HepG2 (cell line): Measurements from ENCODE around the gene FNDC3B. TPM values are rescaled to one million over a fixed set of nuclear protein-coding genes. Genes with fewer than 3 reads are reported as not detected.

Source experiments
- ELF1 ChIP-seq: sonication (generic); formaldehyde crosslinking; IDR thresholded peaks from 2 replicates; pipeline ENCODE4 v1.4.0; 2020; ENCODE audit warnings: missing genetic modification reagents
- FOXC1 ChIP-seq: sonication (generic); formaldehyde crosslinking; IDR thresholded peaks from 2 replicates; pipeline ENCODE4 v1.8.0; 2022; ENCODE audit warnings: mild to moderate bottlenecking, missing genetic modification reagents, borderline replicate concordance
- ISX ChIP-seq: sonication (generic); formaldehyde crosslinking; conservative IDR thresholded peaks from 2 replicates; pipeline ENCODE4 v1.5.0; 2020; ENCODE audit warnings: missing genetic modification reagents
- SALL1 ChIP-seq: sonication (generic); formaldehyde crosslinking; IDR thresholded peaks from 2 replicates; pipeline ENCODE4 v1.8.0; 2022; ENCODE audit warnings: mild to moderate bottlenecking, missing genetic modification reagents
- ZBTB7A ChIP-seq: sonication (generic); formaldehyde crosslinking; IDR thresholded peaks from 2 replicates; pipeline ENCODE4 v1.8.0; 2022; ENCODE audit warnings: mild to moderate bottlenecking, missing genetic modification reagents
- ZNF3 ChIP-seq: IDR thresholded peaks from 2 replicates; pipeline ENCODE4 v1.7.0; 2017; ENCODE audit warnings: inconsistent platforms
- ZNF501 ChIP-seq: sonication (generic); formaldehyde crosslinking; IDR thresholded peaks from 2 replicates; pipeline ENCODE4 v1.5.1; 2020; ENCODE audit warnings: mild to moderate bottlenecking, moderate library complexity, missing genetic modification reagents
- ZNF550 ChIP-seq: sonication (generic); formaldehyde crosslinking; IDR thresholded peaks from 2 replicates; pipeline ENCODE4 v1.4.0; 2020; ENCODE audit warnings: mild to moderate bottlenecking, missing genetic modification reagents, borderline replicate concordance
- ZNF746 ChIP-seq: sonication (generic); formaldehyde crosslinking; IDR thresholded peaks from 2 replicates; pipeline ENCODE4 v1.8.0; 2022; ENCODE audit warnings: mild to moderate bottlenecking, missing genetic modification reagents
- ZNF775 ChIP-seq: sonication (generic); formaldehyde crosslinking; IDR thresholded peaks from 2 replicates; pipeline ENCODE4 v1.4.0; 2020; ENCODE audit warnings: missing genetic modification reagents, mild to moderate bottlenecking, moderate library complexity, borderline replicate concordance
- ZNF879 ChIP-seq: sonication (generic); formaldehyde crosslinking; IDR thresholded peaks from 2 replicates; pipeline ENCODE4 v1.8.1; 2023; ENCODE audit warnings: missing genetic modification reagents
- polyA plus RNA-seq, 8 experiments: library from polyadenylated mRNA; depleted of rRNA in 3 of 8; stranded (reverse) in 7 of 8; unstranded in 1 of 8; fragments of >200 nt; fragmentation: Illumina TruSeq in 4 of 8; extraction: Trizol in 4 of 8; gene quantifications; 2 replicates each; pipeline versions ENCODE4 v1.2.1 to v1.2.3, GENCODE V29; 2011 to 2016; ENCODE audit warnings: low read depth in 4 of 8, missing spikeins in 1 of 8, mixed read lengths in 1 of 8; ENCODE audit not compliant: insufficient read depth in 1 of 8
- total RNA-seq, 5 experiments: library from RNA; depleted of rRNA; stranded (reverse); fragments of >200 nt; fragmentation: Illumina TruSeq; extraction: Trizol; gene quantifications; 2 replicates each; pipeline ENCODE4 v1.2.3, GENCODE V29; 2016; ENCODE audit warnings: low read depth in 1 of 5
- TF ChIP-seq, protein P1 (sequence below): sonication (generic); formaldehyde crosslinking; IDR thresholded peaks from 2 replicates; pipeline ENCODE4 v1.9.0; 2021; ENCODE audit warnings: missing genetic modification reagents, borderline replicate concordance
- TF ChIP-seq, protein P2 (sequence below): sonication (generic); formaldehyde crosslinking; IDR thresholded peaks from 2 replicates; pipeline ENCODE4 v1.5.0; 2020; ENCODE audit warnings: mild to moderate bottlenecking, low read depth, missing genetic modification reagents, borderline replicate concordance
- TF ChIP-seq, protein P3 (sequence below): sonication (generic); formaldehyde crosslinking; IDR thresholded peaks from 2 replicates; pipeline ENCODE4 v1.5.0; 2020; ENCODE audit warnings: mild to moderate bottlenecking, missing genetic modification reagents, borderline replicate concordance
- TF ChIP-seq, protein P4 (sequence below): sonication (generic); formaldehyde crosslinking; IDR thresholded peaks from 2 replicates; pipeline ENCODE4 v1.8.0; 2022; ENCODE audit warnings: mild to moderate bottlenecking, missing genetic modification reagents
- TF ChIP-seq, protein P5 (sequence below): sonication (generic); formaldehyde crosslinking; IDR thresholded peaks from 2 replicates; pipeline ENCODE4 v1.8.0; 2022; ENCODE audit warnings: mild to moderate bottlenecking, missing genetic modification reagents, moderate library complexity
- TF ChIP-seq, protein P6 (sequence below): sonication (generic); formaldehyde crosslinking; IDR thresholded peaks from 2 replicates; pipeline ENCODE4 v1.5.0; 2020; ENCODE audit warnings: missing genetic modification reagents, mild to moderate bottlenecking, borderline replicate concordance

Gene FNDC3B
- total and polyA plus RNA-seq, 2 of the 13 experiments (the other 11 are each of a cell fraction or from before 2014, with no cell fraction given) = 74.8 to 103 TPM

DNA sequence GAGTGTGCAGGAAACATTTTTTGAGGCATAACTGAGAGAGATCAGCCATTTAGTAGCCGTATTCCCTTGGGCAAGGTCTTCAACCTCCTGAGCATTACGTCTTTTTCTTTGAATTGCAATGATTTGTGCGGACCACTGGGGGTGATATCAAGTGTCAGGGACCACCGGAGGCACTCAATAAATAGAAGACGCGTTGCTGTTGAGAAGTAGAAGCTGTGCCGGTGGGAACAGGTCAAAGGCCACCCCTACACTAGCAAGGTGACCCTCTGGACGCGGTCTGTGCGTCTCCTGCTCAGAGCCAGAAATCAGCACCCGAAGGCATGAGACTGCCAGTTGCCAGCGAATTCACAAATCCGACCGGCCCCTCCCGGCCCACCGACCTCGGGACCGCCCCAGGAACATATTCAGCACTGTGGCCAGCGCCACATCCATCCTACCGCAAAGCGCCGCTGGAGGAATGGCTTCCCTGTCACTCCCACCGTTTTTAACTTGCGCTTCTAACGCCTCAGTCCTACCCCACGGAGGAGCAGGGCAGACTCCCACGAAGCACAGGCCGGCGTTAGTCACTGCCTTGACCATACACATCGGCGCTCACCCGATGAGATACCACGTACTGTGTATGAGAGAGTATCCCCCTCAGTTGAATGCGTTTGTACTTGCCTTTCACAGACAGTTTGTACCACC lies 410.2 kb downstream of the FNDC3B start (continued):
- no peak for TF ChIP-seq ELF1
- TF ChIP-seq, protein P1, sequence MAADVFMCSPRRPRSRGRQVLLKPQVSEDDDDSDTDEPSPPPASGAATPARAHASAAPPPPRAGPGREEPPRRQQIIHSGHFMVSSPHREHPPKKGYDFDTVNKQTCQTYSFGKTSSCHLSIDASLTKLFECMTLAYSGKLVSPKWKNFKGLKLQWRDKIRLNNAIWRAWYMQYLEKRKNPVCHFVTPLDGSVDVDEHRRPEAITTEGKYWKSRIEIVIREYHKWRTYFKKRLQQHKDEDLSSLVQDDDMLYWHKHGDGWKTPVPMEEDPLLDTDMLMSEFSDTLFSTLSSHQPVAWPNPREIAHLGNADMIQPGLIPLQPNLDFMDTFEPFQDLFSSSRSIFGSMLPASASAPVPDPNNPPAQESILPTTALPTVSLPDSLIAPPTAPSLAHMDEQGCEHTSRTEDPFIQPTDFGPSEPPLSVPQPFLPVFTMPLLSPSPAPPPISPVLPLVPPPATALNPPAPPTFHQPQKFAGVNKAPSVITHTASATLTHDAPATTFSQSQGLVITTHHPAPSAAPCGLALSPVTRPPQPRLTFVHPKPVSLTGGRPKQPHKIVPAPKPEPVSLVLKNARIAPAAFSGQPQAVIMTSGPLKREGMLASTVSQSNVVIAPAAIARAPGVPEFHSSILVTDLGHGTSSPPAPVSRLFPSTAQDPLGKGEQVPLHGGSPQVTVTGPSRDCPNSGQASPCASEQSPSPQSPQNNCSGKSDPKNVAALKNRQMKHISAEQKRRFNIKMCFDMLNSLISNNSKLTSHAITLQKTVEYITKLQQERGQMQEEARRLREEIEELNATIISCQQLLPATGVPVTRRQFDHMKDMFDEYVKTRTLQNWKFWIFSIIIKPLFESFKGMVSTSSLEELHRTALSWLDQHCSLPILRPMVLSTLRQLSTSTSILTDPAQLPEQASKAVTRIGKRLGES (CRISPR knock-in tag) = no peak
- TF ChIP-seq, protein P2, sequence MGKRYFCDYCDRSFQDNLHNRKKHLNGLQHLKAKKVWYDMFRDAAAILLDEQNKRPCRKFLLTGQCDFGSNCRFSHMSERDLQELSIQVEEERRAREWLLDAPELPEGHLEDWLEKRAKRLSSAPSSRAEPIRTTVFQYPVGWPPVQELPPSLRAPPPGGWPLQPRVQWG (CRISPR knock-in tag) = no peak
- no peak for TF ChIP-seq ISX (CRISPR knock-in tag)
- no peak for TF ChIP-seq ZNF550
- no peak for TF ChIP-seq FOXC1 (CRISPR knock-in tag)
- TF ChIP-seq, protein P3, sequence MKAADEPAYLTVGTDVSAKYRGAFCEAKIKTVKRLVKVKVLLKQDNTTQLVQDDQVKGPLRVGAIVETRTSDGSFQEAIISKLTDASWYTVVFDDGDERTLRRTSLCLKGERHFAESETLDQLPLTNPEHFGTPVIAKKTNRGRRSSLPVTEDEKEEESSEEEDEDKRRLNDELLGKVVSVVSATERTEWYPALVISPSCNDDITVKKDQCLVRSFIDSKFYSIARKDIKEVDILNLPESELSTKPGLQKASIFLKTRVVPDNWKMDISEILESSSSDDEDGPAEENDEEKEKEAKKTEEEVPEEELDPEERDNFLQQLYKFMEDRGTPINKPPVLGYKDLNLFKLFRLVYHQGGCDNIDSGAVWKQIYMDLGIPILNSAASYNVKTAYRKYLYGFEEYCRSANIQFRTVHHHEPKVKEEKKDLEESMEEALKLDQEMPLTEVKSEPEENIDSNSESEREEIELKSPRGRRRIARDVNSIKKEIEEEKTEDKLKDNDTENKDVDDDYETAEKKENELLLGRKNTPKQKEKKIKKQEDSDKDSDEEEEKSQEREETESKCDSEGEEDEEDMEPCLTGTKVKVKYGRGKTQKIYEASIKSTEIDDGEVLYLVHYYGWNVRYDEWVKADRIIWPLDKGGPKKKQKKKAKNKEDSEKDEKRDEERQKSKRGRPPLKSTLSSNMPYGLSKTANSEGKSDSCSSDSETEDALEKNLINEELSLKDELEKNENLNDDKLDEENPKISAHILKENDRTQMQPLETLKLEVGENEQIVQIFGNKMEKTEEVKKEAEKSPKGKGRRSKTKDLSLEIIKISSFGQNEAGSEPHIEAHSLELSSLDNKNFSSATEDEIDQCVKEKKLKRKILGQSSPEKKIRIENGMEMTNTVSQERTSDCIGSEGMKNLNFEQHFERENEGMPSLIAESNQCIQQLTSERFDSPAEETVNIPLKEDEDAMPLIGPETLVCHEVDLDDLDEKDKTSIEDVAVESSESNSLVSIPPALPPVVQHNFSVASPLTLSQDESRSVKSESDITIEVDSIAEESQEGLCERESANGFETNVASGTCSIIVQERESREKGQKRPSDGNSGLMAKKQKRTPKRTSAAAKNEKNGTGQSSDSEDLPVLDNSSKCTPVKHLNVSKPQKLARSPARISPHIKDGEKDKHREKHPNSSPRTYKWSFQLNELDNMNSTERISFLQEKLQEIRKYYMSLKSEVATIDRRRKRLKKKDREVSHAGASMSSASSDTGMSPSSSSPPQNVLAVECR (CRISPR knock-in tag) = no peak
- TF ChIP-seq, protein P4, sequence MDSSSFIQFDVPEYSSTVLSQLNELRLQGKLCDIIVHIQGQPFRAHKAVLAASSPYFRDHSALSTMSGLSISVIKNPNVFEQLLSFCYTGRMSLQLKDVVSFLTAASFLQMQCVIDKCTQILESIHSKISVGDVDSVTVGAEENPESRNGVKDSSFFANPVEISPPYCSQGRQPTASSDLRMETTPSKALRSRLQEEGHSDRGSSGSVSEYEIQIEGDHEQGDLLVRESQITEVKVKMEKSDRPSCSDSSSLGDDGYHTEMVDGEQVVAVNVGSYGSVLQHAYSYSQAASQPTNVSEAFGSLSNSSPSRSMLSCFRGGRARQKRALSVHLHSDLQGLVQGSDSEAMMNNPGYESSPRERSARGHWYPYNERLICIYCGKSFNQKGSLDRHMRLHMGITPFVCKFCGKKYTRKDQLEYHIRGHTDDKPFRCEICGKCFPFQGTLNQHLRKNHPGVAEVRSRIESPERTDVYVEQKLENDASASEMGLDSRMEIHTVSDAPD (CRISPR knock-in tag) = no peak
- no peak for TF ChIP-seq ZNF746 (CRISPR knock-in tag)
- no peak for TF ChIP-seq ZNF775 (CRISPR knock-in tag)
- TF ChIP-seq ZBTB7A = no peak
- no peak for TF ChIP-seq ZNF3
- no peak for TF ChIP-seq ZNF501
- TF ChIP-seq, protein P5, sequence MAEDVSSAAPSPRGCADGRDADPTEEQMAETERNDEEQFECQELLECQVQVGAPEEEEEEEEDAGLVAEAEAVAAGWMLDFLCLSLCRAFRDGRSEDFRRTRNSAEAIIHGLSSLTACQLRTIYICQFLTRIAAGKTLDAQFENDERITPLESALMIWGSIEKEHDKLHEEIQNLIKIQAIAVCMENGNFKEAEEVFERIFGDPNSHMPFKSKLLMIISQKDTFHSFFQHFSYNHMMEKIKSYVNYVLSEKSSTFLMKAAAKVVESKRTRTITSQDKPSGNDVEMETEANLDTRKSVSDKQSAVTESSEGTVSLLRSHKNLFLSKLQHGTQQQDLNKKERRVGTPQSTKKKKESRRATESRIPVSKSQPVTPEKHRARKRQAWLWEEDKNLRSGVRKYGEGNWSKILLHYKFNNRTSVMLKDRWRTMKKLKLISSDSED (CRISPR knock-in tag) = no peak
- no peak for TF ChIP-seq ZNF879
- TF ChIP-seq, protein P6, sequence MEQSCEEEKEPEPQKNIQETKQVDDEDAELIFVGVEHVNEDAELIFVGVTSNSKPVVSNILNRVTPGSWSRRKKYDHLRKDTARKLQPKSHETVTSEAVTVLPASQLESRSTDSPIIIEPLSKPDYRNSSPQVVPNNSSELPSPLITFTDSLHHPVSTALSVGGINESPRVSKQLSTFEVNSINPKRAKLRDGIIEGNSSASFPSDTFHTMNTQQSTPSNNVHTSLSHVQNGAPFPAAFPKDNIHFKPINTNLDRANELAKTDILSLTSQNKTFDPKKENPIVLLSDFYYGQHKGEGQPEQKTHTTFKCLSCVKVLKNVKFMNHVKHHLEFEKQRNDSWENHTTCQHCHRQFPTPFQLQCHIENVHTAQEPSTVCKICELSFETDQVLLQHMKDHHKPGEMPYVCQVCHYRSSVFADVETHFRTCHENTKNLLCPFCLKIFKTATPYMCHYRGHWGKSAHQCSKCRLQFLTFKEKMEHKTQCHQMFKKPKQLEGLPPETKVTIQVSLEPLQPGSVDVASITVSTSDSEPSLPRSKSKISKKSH (CRISPR knock-in tag) = 0 out of 2 replicates have a peak, but pooled peaks have one; percentile 58
- TF ChIP-seq SALL1 (CRISPR knock-in tag) = peak; percentile 79
